Measurements from ENCODE around the gene BRPF3.
A peak's percentile ranks its signal among the peaks of the same experiment; 100 is the strongest.

BRPF3 gene

DNA sequence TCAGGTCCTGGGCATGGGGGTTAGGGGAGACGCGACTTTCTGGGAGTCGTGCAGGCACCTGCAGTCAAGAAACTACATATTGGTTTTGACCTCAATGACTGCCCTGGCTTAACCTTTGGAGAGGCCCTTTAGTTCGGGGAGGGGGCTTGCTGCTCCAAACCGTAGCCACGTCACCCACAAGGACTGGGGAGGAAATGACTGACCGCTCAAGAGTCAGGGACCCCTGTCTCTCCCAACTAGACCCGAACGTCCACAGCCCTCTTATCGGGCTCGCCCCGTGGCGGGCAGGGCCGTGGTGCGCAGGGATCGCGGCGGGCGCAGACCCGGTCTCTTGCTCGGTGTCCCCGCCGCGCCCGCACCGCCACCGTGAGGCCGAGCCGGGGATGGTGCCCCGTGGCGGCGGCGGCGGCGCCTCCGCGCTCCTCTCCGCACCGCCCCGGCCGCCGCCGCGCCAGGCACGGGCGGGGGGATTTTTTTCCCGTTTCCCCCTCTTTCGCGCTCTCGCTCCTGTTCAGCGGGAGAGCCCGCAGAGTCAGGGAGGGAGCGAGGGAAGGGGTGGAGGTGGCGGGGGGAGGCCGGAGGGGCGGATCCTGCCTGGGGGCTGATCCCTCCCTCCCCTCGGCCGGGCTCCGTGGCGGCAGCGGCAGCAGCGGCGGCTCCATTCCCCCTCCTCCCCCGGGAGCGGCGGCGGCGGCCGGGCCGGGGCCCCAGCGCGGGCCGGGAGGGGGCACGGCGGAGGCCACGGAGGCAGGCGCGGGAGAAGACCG lies at the start of gene BRPF3:
Gene BRPF3, plus strand, starts transcription at position 632 of the 767 bp plus-strand sequence. CDS start 3,579 bp downstream, outside the sequence.
- DNase-seq: peak; percentile 73

DNA sequence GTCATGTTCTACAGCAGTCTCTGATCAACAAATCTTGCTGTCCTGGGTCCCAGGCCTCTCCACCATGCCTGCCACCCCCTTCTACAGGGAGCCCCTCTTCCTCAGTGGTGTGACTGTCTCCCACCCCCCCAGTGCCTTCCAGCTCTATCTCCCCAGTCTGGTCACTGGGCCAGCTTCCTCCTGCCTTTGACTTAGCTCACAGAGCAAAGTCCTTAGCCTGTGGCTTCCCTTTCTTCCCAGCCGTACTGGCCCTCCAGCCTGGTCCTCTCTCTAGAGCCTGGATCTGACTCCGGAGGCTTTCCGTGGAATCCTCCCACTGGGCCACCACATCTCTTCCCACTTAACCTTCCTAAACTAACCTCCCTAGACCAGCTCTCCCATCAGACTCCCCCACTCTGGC lies 49.2 kb upstream of the BRPF3 start:
- no peak for DNase-seq

DNA sequence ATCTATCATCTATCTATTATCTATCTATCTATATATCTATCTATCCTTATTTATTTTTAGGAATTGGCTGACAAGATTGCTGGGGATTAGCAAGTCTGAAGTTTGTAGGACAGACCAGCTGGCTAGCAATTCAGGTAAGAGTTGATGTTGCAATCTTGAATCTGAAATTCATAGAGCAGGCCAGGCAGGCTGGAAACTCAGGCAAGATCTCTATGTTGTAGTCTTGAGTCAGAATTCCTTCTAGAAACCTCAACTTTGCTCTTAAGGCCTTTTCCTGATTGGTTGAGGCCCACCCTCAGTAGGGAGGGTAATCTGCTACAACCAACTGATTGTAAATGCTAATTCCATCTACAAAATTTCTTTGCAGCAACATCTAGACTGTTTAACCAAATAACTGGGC lies 47.1 kb upstream of the BRPF3 start:
- no peak for DNase-seq

DNA sequence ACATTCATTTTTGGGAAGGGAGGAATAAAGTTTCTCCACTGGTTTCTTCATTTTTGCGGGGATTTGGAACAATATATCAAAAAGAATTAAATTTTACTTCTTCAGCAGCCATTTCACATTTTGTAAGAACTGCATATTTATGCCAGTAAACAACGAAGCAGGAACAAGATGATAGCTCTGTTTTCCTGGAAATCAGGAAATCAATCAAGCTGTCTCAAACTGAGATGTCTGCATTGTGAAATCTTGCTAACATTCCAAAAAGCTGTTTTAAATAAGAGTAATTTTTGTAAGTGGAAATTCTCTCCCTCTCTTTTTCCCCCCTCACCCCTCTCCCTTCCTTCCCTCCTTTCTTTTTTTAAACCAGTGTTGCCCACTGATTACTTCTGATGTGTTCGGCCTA lies 46.3 kb upstream of the BRPF3 start:
- DNase-seq: no peak

DNA sequence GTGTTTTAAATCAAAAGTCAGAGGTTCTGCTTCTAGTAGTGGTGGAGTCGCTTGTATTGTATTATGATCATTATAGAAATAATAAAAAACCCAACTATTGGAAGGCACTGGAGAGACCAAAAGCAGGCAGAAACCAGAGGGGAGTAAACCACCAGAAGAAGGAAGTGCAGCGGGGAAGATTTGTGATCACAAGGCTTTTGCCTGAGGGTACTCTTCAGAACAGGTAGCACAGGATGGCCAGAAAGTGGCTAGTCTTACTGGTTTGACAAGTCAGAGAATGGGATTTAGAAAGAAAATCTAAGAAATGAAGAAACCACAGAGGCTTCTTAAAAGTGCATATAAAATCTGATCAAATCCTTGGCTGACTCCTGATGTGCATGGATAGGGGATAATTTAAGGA lies 42.3 kb upstream of the BRPF3 start:
- peak; percentile 30 for DNase-seq

DNA sequence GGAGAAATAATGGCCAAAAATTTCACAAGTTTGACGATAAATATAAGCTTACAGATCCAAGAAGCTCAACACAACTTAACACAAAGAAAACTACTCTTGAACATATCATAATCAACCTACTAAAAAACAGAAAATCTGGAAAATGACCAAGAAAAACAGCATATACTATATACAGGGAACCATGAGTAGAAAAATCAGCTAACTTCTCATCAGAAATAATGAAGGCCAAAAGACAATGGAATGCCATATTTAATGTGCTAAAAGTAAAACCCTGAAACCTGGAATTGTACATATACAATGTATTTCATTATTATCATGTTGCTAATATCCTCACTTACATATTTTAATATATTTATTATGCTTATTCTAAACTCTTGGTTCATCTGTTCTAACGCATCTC lies 40.9 kb upstream of the BRPF3 start:
- DNase-seq: no peak

DNA sequence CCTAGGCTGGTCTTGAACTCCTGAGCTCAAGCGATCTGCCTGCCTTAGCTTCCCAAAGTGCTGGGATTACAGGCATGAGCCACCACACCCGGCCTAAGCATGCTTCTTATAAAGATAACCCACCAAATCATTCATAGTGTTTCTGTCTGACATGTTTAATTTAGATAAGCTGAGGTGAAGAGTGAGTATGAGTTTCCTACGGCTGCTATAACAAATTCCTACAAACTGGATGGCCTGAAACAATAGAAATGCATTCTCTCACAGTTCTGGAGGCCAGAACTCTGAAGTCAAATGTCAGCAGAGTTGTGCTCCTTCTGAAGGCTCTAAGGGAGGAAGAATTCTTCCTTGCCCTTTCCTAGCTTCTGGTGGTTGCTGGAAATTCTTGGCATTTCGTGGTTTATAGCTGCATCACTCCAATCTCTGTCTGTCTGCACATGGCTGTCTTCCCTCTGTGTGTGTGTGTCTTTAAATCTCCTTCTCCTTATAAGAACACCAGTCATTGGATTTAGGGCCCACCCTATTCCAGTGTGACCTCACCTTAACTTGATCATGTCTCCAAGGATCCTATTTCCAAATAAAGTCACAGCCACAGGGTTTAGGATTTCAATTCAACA lies 36.3 kb upstream of the BRPF3 start:
- no peak for DNase-seq

DNA sequence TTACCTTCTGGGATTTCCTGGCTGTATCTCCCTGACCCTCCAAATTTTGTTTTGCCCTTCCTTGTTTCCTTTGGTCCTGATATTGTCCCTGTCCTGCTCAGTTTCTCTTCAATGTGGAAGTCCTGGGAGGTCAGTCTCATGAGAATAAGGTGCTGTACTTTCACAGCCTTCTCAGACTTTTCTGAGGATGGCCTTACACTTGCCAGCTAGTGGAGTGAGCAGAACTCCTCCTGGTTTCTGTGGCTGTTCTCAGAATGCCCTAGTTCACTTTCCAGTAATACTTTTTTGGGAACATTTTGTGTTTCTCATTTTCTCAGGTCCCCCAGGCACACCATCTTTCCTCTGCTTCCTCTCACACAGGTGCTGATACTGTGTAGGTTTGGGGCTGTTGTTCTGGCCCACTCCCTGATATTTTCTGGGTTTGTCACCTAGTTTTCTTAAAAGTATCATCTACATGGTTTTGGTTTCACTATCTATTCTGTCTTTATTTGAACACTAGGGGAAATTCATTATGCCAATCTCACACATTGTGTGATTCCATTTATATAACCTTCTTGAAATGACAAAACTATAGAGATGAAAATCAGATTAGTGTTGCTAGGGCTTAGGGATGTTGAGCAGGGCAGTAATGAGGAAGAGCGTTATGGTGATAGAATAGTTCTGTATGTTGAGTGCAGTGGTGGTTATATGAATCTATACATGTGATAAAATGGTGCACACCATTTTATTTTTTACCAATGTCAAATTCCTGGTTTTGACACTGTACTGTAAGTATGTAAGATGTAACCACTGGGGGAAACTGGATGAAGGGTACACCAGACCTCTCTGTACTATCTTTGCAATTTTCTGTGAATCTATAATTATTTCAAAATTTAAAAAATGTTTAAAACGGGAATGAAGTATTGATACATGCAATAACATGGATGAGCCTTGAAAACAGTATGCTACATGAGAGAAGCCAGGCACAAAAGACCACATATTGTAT lies 27.2 kb upstream of the BRPF3 start:
- no peak for DNase-seq

DNA sequence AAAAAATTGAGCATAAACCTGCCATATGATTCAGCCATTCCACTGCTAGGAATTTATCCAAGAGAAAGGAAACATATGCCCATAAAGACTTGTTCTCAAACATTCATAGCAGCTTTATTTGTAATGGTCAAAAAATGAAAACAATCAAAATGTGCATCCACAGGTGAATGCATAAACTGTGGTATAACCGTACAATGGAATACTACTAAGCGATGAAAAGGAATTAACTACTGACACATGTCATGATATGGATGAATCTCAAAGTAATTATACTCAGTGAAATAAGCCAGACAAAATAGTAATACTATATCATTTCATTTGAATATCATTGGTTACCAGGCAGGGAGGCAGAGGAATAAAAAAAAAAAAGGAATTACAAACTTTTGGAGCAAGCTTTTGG lies 25.8 kb upstream of the BRPF3 start:
- DNase-seq: no peak

DNA sequence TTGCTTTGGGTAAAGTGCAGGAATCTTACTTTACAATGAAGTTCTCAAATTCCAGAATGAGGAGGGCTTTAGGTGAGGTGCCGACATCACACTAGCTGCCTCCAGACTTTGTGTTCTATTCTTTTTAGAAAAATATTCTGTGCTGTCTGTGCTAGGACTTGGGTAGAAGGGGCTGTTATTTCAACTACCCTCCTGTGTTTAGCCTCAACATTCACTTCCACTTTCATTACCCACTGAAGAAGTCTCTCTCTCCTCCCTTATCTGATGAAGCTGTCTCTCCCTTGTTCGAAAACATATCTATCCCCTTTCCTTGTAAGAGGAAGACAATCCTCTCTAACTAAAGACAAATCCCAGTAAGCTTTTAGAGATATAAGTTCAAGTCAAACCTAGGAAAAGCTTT lies 25.0 kb upstream of the BRPF3 start:
- DNase-seq: no peak

DNA sequence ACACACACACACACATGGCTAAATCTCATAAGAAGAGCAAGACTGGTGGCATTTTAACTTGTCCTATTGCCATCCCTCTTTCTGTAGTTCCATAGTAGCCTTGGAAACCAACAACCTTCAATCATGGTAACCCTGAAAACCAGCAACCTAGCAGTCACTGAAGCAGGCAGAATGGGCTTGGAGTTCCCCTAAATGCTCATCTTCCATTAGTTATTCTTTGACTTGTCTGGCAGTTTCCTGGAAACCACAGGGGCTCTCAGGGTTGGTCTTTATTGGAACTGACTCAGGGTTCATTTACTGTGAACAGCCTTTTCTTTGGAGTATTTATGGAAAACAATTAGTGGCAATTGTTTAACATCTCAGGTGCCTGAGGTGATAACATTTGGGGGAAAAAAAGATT lies 19.4 kb upstream of the BRPF3 start:
- no peak for DNase-seq

DNA sequence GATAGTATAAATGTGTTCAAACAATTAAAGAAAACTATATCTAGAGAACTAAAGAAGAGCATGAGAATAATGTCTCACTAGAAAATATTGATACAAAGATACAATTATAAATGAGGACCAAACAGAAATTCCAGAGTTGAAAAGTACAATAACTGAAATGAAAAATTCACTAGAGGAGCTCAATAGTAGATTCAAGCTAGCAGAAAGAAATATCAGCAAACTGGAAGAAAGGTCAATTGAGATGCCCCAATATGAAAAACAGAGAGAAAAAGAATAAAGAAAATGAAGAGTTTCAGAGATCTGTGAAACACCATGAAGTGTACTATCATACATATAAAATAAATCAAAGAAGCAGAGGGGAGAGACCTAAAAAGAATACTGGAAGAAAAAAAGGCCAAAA lies 18.0 kb upstream of the BRPF3 start:
- DNase-seq: no peak

DNA sequence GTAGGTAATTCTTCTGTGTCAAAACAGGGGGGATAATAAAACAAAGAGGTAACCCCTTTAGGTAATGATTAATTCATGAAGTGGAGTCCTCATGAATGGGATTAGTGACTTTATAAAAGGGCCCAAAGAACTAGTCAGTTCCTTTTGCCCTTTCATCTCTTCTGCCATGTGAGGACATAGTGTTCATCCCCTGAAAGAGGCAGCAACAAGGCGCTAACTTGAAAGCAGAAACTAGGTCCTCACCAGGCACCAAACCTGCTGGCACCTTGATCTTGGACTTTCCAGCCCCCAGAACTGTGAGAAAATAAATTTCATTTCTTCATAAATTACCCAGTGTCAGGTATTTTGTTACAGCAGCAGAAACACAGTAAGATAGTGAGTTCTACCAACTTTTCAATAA lies 16.4 kb upstream of the BRPF3 start:
- DNase-seq: no peak

DNA sequence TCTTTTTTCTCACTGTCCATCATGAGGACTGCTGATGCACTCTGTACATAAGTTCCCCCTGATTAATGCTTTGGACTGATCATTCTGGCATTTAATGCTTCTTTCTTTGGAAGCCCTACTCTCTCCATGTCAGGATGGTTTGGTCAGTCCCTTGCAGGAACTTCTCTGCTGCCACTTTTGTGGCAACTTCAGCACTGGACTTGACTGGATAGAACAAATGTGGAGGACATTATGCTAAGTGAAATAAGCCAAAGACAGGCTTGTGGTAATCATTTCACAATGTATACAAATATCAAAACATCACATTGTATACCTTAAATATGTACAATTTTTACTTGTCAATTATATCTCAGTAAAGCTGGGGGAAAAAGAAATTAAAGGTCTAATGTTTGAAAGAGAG lies 12.2 kb upstream of the BRPF3 start:
- DNase-seq: no peak

DNA sequence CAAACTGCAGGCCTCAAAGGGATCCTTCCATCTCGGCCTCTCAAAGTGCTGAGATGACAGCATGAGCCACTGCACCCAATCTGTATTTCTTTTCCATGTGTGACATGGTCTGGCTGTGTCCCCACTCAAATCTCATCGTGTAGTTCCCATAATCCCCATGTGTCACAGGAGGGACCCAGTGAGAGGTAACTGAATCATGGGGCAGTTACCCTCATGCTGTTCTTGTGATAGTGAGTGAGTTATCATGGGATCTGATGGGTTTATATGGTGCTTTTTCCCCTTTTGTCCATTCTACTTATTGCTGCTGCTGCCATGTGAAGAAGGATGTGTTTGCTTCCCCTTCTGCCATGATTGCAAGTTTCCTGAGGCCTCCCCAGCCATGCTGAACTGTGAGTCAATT lies 10.3 kb upstream of the BRPF3 start:
- no peak for DNase-seq

DNA sequence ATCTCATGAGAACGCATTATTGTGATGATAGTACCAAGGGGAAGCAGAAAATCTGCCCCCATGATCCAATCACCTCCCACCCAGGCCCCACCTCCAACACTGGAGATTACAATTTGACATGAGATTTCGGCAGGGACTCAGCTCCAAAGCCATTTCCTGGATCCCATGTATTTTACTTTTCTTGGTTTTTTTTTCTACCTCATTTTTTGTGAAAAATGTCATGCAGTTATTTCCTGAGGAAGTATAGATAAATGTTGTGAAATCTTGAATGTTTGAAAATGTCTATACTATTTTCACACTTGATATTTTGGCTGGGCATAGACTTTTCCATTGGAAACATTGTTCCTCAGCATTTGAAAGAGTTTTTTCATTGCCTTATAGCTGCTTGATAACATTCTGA lies 9.1 kb upstream of the BRPF3 start:
- no peak for DNase-seq

DNA sequence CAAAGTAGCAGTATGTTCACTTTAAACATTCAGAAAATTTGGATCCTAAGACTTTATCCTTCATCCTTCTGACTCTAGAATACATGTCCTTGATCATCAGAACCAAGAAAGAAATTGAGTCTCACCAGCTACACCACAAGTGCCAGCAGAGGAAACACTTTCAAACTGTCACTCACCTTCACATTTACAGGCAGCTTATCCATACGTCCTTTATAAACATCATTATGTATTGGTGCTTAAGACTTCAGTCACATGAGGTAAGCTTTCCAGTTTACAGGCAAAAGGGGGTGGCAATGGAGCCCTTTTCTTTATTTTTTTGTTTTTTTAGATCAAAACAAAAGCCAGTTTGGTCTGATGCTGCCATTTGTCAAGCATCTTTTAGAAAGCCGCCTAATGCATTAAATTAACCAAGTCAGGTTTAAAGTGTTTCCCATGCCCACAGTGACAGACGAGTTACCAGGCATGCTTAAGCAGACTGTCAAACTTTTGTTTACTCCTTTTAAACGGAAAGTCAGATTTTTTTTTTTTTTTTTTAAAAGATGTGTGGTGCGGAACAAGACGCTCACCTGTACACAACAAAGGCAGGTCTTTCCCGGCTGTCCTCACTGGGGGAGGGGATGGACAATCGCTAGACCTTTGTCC lies 952 bp upstream of the BRPF3 start:
- peak; percentile 57 for DNase-seq

DNA sequence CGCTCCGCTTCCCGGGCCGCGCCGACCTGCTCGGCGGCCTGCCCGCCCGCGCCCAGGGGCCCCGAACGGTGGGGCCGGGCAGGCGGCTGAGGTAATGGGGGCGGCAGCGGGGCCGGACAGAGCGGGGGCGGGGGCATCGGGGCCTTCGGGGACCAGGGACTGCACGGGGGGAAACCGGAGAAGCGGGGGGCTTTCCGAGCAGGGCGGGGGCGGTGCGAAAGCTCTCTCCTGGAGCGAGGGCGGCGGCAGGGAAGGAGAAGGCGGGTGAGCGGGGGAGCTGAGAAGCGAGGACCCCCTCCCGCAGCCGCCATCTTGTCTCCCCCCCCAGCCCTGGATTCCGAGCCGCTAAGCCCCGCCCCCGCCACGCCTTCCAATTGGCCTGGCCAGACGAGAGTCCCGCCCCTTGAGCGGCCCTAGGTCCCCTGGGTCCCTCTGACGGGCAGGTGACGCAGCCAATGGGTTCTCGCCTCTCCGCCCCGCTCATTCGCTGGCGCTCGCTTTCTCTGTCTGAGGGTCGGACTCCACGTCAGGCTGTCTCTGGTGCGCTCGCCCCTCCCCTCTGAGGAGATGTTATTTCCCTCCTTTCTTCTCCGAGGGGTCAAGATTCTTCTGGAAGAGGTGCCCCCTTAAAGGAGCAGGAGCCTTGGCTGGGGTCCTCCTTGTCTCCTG lies 470 bp downstream of the BRPF3 start:
- peak; percentile 95 for DNase-seq

DNA sequence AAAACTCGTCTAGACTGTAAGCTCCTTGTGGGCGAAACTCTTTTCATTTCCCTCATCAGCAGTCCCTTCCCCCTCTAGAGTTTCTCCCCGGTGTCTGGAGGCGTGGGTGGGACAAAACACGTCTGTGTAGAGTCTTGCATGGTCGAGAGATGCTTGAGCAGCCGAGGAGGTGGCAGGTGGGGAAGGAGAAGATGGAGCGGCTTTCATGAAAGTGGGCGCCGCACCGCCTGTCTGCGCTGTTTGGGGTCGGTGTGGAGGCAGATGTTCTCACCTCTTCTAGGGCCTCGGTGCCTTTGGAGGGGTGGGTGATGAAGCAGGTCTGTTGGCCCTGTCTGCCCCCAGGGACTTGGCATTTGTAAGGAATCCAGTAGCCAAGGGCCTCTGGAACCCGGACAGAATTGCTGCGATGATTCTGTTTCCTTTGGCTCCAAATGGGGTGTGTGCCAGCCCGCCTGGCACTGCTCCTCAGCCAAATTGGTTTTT lies 1.2 kb downstream of the BRPF3 start:
- DNase-seq: peak; percentile 20

DNA sequence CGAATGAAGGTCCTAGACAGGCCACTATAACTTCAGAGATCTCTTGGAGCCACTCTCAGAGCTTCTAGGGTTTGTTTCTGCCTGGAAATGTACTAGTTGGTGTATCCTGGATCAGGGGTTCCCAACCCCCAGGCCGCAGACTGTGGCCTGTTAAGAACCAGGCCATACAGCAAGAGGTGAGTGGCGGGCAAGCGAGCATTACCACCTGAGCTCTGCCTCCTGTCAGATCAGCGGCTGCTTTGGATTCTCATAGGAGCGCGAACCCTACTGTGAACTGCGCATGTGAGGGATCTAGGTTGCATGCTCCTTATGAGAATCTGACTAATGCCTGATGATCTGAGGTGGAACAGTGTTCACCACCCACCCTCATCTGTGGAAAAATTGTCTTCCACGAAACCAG lies 2.4 kb downstream of the BRPF3 start:
- no peak for DNase-seq

DNA sequence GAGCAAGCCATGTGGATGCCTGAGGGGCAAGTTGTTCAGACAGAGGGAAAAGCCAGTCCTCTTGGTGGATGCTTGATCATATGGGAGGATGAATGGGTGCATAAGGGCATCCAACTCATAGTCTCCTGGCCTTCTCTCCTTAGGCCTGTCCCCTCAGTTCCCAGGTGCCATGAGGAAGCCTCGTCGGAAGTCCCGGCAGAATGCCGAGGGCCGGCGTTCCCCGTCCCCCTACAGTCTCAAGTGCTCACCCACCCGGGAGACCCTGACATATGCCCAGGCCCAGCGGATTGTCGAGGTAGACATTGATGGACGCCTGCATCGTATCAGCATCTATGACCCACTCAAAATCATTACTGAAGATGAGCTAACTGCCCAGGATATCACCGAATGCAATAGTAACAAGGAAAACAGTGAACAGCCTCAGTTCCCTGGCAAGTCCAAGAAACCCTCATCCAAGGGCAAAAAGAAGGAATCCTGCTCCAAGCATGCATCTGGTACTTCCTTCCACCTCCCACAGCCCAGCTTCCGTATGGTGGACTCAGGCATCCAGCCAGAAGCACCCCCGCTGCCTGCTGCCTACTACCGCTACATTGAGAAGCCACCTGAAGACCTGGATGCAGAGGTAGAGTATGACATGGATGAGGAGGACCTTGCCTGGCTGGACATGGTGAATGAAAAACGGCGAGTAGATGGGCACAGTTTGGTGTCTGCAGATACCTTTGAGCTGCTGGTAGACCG lies 3.8 kb downstream of the BRPF3 start:
- no peak for DNase-seq

Measured in DMS79 treated with DMSO at 0.1 percent for 48 hours (cell line).